SK-N-SH treated with all-trans-retinoic acid at 6 μM for 48 hours (cell line): Measurements from ENCODE around the gene ECM2.

Source experiments
- ATAC-seq: fragments of 200-7000 bp; cut with Tn5 transposase; 3 replicates; pipeline ENCODE4 v1.9.1; 2020; ENCODE audit warnings: mild to moderate bottlenecking, moderate library complexity
- ARNTL ChIP-seq: fragments of 450-650 bp; formaldehyde crosslinking; IDR thresholded peaks from 2 replicates; pipeline ENCODE4 v1.5.0; 2020; ENCODE audit warnings: low read depth, mild to moderate bottlenecking, moderate library complexity, borderline replicate concordance
- CREB5 ChIP-seq: fragments of 250-450 bp; sonication (Bioruptor Pico); IDR thresholded peaks from 2 replicates; pipeline ENCODE4 v1.5.1; 2020; ENCODE audit warnings: low read depth, mild to moderate bottlenecking, moderate library complexity
- ESRRG ChIP-seq: fragments of 250-450 bp; sonication (Bioruptor Pico); IDR thresholded peaks from 2 replicates; pipeline ENCODE4 v1.6.1; 2021; ENCODE audit warnings: mild to moderate bottlenecking
- GLIS3 ChIP-seq: fragments of 250-450 bp; sonication (Bioruptor Pico); IDR thresholded peaks from 2 replicates; pipeline ENCODE4 v1.5.0; 2020; ENCODE audit warnings: mild to moderate bottlenecking, moderate library complexity
- ISL1 ChIP-seq: fragments of 250-450 bp; sonication (Bioruptor Pico); IDR thresholded peaks from 2 replicates; pipeline ENCODE4 v2.1.2; 2022; ENCODE audit warnings: mild to moderate bottlenecking, moderate library complexity
- OSR1 ChIP-seq: fragments of 250-450 bp; sonication (Bioruptor Pico); IDR thresholded peaks from 2 replicates; pipeline ENCODE4 v1.8.0; 2022; ENCODE audit warnings: moderate library complexity, mild to moderate bottlenecking, inconsistent platforms
- PPARA ChIP-seq: fragments of 250-450 bp; sonication (Bioruptor Pico); IDR thresholded peaks from 2 replicates; pipeline ENCODE4 v1.5.0; 2020; ENCODE audit warnings: mild to moderate bottlenecking, borderline replicate concordance
- RARB ChIP-seq: fragments of 250-450 bp; sonication (Bioruptor Pico); IDR thresholded peaks from 2 replicates; pipeline ENCODE4 v1.8.0; 2021; ENCODE audit warnings: mild to moderate bottlenecking, moderate library complexity
- SNAI2 ChIP-seq: fragments of 250-450 bp; sonication (Bioruptor Pico); IDR thresholded peaks from 2 replicates; pipeline ENCODE4 v1.5.0; 2020; ENCODE audit warnings: mild to moderate bottlenecking, moderate library complexity
- TCF4 ChIP-seq: fragments of 250-450 bp; sonication (Bioruptor Pico); IDR thresholded peaks from 2 replicates; pipeline ENCODE4 v1.8.0; 2021; ENCODE audit warnings: mild to moderate bottlenecking, moderate library complexity, borderline replicate concordance
- ZC3H10 ChIP-seq: fragments of 250-450 bp; sonication (Bioruptor Pico); IDR thresholded peaks from 2 replicates; pipeline ENCODE4 v1.5.1; 2021; ENCODE audit warnings: mild to moderate bottlenecking, moderate library complexity
- ZFP3 ChIP-seq: fragments of 250-450 bp; sonication (Bioruptor Pico); IDR thresholded peaks from 2 replicates; pipeline ENCODE4 v1.5.0; 2020; ENCODE audit warnings: mild to moderate bottlenecking, moderate library complexity
- ZFP30 ChIP-seq: fragments of 450-650 bp; formaldehyde crosslinking; IDR thresholded peaks from 2 replicates; pipeline ENCODE4 v1.5.0; 2022; ENCODE audit warnings: mild to moderate bottlenecking, moderate library complexity
- ZNF565 ChIP-seq: fragments of 450-650 bp; formaldehyde crosslinking; conservative IDR thresholded peaks from 2 replicates; pipeline ENCODE4 v1.5.0; 2020; ENCODE audit warnings: low read depth, mild to moderate bottlenecking, moderate library complexity
- ZNF70 ChIP-seq: fragments of 450-650 bp; formaldehyde crosslinking; IDR thresholded peaks from 2 replicates; pipeline ENCODE4 v1.5.0; 2020; ENCODE audit warnings: mild to moderate bottlenecking, moderate library complexity
- ZNF8 ChIP-seq: fragments of 450-650 bp; formaldehyde crosslinking; IDR thresholded peaks from 2 replicates; pipeline ENCODE4 v1.5.0; 2020; ENCODE audit warnings: mild to moderate bottlenecking, moderate library complexity
- TF ChIP-seq, protein P1 (sequence below): fragments of 250-450 bp; sonication (Bioruptor Pico); IDR thresholded peaks from 2 replicates; pipeline ENCODE4 v1.8.0; 2021; ENCODE audit warnings: low read depth, mild to moderate bottlenecking, moderate library complexity, borderline replicate concordance
- TF ChIP-seq, protein P2 (sequence below): fragments of 250-450 bp; sonication (Bioruptor Pico); IDR thresholded peaks from 2 replicates; pipeline ENCODE4 v1.8.0; 2020; ENCODE audit warnings: mild to moderate bottlenecking, moderate library complexity, borderline replicate concordance

The ECM2 gene

GRCh38 chr9:92457576-92457975 is 78.2 kb downstream of the ECM2 start:
- TF ChIP-seq CREB5 (CRISPR knock-in tag) (no peak), ZNF565 (CRISPR knock-in tag) (no peak), ESRRG (CRISPR knock-in tag) (no peak), RARB (CRISPR knock-in tag) (no peak), PPARA (CRISPR knock-in tag) (no peak), ZFP3 (no peak)
- TF ChIP-seq, all 23 proteins: peak for 0
- no peak for ATAC-seq

- TF ChIP-seq ZNF8 (CRISPR knock-in tag): no peak
- TF ChIP-seq GLIS3 (CRISPR knock-in tag): no peak
- no peak for TF ChIP-seq OSR1 (CRISPR knock-in tag)
- TF ChIP-seq TCF4: no peak
- ATAC-seq: no peak
Measured at GRCh38 chr9:92455217-92455616, 80.6 kb downstream of the ECM2 start.

GRCh38 chr9:92446536-92446935 is 89.3 kb downstream of the ECM2 start:
- no peak for TF ChIP-seq OSR1 (CRISPR knock-in tag)
- no peak for TF ChIP-seq ZFP30 (CRISPR knock-in tag)
- TF ChIP-seq ISL1 (CRISPR knock-in tag): no peak
- TF ChIP-seq GLIS3 (CRISPR knock-in tag): no peak
- TF ChIP-seq ZNF8 (CRISPR knock-in tag): no peak
- TF ChIP-seq, protein P1, sequence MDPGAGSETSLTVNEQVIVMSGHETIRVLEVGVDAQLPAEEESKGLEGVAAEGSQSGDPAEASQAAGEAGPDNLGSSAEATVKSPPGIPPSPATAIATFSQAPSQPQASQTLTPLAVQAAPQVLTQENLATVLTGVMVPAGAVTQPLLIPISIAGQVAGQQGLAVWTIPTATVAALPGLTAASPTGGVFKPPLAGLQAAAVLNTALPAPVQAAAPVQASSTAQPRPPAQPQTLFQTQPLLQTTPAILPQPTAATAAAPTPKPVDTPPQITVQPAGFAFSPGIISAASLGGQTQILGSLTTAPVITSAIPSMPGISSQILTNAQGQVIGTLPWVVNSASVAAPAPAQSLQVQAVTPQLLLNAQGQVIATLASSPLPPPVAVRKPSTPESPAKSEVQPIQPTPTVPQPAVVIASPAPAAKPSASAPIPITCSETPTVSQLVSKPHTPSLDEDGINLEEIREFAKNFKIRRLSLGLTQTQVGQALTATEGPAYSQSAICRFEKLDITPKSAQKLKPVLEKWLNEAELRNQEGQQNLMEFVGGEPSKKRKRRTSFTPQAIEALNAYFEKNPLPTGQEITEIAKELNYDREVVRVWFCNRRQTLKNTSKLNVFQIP (CRISPR knock-in tag): no peak
- TF ChIP-seq, protein P2, sequence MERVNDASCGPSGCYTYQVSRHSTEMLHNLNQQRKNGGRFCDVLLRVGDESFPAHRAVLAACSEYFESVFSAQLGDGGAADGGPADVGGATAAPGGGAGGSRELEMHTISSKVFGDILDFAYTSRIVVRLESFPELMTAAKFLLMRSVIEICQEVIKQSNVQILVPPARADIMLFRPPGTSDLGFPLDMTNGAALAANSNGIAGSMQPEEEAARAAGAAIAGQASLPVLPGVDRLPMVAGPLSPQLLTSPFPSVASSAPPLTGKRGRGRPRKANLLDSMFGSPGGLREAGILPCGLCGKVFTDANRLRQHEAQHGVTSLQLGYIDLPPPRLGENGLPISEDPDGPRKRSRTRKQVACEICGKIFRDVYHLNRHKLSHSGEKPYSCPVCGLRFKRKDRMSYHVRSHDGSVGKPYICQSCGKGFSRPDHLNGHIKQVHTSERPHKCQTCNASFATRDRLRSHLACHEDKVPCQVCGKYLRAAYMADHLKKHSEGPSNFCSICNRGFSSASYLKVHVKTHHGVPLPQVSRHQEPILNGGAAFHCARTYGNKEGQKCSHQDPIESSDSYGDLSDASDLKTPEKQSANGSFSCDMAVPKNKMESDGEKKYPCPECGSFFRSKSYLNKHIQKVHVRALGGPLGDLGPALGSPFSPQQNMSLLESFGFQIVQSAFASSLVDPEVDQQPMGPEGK (CRISPR knock-in tag): no peak
- TF ChIP-seq ZNF70 (CRISPR knock-in tag): no peak
- TF ChIP-seq TCF4: no peak
- TF ChIP-seq ZC3H10: no peak
- no peak for TF ChIP-seq SNAI2 (CRISPR knock-in tag)
- TF ChIP-seq RARB (CRISPR knock-in tag): no peak
- TF ChIP-seq ARNTL (CRISPR knock-in tag): no peak
- no peak for TF ChIP-seq CREB5 (CRISPR knock-in tag)
- no peak for TF ChIP-seq ZNF565 (CRISPR knock-in tag)
- no peak for ATAC-seq
